Measurements from ENCODE around the gene CD300E.
"Not testable (repeated sequence)": the region's sequence is repeated elsewhere in the genome, so short reads cannot be mapped to it uniquely, and the experiment has no call there.

CD300E gene

GRCh38 chr17:74623693-74624093 lies at the start of gene CD300E:
TSS of gene CD300E (minus strand) at chr17:74623738. CDS start at chr17:74623621, 117 bp downstream.
- no peak for DNase-seq (ENCODE audit: low read depth)

DNA sequence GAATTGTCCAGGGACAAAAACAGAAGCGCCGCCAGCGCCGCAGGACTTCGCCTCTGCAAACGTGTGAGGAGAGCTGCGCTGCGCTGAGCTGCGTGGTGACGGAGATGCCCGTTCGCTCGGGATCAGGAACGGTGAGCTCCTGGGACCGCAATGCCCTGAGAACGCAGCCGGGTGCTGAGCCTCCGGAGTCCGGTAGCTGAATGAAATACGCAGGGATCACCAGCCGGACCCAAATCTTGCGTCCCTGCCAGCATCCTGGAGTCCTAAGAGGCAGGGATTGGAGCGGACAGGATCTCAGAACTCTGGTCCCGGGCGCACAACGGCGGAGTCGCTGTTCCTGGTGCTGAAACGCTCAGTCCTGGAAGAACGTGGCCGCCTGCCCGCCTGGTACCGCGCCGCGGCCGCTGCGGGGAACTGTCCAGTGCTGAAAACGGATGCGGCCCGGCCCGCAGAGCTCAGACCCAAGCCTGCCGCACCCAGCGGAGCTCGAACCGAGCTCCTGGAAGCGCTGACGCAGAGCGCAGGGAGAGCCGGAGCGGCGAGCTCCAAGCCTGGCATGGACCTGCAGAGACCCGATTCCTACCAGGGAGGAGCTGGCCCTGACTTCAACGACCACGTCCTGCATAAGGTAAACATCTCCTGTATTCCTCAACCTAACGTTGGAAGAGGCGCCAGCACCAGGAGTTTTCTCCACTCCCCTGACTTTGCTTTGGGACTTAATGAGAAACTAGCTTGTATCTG lies 47.7 kb upstream of the CD300E start:
- peak; percentile 46 for DNase-seq (ENCODE audit: low read depth)

DNA sequence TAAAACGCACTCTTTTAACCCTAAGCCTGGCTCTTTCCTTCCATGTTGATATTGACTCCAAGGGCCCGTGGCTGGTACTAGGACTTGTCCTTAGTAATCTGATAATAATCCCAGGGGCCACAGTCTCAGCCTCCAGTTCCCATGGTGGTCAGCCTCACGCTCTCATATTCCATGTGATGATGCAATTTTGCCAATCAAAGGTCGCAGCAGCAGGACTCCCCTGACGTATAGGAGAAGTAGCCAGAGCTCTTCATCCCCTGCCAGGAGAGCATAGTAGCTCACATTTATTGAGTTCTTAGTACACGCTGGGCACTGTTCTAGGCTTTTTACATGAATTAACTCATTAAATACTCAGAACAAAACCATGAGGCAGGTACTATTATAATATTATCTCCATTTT lies 46.8 kb upstream of the CD300E start:
- no peak for DNase-seq (ENCODE audit: low read depth)

DNA sequence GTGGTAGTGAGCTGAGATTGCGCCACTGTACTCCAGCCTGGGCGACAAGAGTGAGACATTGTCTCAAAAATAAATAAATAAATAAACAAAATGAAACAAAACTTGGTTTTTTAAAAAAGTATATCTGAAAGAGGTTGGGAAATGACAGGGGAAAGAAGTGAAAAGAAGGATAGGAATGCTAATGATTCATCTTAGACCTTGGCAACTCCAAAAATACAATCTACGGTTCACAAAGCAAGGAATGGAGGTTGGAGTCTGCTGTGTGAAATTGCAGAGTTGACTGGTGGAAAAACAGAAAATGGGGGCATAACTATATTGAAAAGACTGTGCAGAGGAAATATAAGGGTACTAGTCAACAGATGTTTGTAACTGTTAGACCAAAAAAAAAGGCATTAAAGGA lies 40.0 kb upstream of the CD300E start:
- no peak for DNase-seq (ENCODE audit: low read depth)

DNA sequence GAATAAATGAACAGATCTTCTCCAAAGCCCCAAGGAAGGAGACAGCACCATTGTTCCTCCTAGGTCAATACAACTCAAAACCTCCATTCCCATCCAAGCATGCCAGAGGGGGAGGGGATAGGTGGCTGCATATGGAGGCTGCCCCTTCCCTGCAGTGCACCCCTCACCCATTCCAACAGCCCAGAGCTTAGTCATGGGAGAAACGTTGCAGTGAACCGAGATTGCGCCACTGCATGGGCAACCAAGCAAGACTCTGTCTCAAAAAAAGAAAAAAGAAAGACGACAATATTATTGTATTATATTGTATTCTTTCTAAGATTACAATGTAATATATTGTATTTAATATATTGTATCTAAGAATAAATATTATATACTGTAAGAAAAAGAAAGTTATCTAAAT lies 36.4 kb upstream of the CD300E start:
- DNase-seq (ENCODE audit: low read depth), result no peak

GRCh38 chr17:74658620-74659019 lies 35.1 kb upstream of the CD300E start:
- DNase-seq (ENCODE audit: low read depth), result no peak

GRCh38 chr17:74654742-74655141 lies 31.2 kb upstream of the CD300E start:
- DNase-seq (ENCODE audit: low read depth), result no peak

DNA sequence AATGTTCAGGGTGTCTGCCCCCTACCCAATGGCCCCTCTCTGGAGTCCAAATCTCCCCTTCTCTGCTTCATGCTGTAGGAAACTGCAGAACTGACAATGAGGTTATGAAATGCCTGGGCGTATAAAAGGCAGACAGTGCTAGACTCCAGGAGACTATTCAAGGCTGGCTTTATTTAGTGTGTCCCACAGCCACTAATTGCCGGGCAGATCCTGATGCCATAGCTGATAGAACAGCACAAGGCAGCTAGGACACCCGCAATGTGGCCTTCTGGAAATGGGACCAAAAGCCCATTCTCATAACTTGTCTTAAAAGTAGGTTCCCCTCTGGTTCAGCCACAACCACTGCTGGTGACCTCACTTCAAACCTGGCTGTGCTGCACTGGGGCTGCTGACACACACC lies 28.5 kb upstream of the CD300E start:
- DNase-seq (ENCODE audit: low read depth), result no peak

GRCh38 chr17:74649909-74650308 lies 26.4 kb upstream of the CD300E start:
- DNase-seq (ENCODE audit: low read depth), result no peak

- DNase-seq (ENCODE audit: low read depth), result no peak
These were observed 24.5 kb upstream of the CD300E start for GRCh38 chr17:74647871-74648672.

- no peak for DNase-seq (ENCODE audit: low read depth)
These were observed 22.7 kb upstream of the CD300E start for GRCh38 chr17:74646231-74646630.

DNA sequence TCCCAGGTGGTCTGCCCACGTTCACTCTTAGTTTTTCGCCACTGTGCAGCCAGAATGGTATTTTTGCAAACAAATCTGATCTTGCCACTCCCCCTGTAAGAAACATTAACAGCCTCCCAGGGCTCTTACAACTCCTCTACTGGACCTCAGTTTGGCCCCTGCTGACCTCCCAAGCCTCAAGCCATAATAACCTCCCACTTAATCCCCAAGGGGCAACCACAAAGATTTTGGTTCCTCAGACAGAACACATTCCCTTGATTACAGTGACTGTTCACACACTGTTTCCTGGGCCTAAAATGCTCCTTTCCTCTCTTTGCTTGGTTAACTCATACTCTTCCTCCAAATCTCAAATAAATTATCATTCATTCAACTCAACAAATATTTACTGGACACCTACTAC lies 21.5 kb upstream of the CD300E start:
- no peak for DNase-seq (ENCODE audit: low read depth)

DNA sequence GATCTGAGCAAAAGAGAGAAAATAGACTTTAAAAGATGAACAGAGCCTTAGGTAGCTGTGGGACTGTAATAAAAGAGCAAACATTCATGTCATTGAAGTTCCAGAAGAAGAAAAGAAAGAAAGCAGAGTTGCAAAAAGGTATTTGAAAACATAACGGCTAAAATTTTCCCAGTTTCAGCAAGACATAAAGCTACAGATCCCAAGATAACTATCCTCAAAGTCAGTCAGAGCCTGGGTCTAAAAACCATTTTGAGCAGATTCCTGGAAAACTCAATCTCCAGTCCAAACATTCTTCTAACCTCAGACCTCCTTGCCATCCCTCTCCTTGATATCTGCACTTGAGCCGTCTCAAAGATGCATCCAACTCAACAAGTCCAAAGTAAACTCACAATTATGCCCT lies 20.9 kb upstream of the CD300E start:
- DNase-seq (ENCODE audit: low read depth), result no peak

GRCh38 chr17:74643826-74644225 lies 20.3 kb upstream of the CD300E start:
- DNase-seq (ENCODE audit: low read depth), result no peak

GRCh38 chr17:74642995-74643394 lies 19.5 kb upstream of the CD300E start:
- DNase-seq (ENCODE audit: low read depth), result no peak

DNA sequence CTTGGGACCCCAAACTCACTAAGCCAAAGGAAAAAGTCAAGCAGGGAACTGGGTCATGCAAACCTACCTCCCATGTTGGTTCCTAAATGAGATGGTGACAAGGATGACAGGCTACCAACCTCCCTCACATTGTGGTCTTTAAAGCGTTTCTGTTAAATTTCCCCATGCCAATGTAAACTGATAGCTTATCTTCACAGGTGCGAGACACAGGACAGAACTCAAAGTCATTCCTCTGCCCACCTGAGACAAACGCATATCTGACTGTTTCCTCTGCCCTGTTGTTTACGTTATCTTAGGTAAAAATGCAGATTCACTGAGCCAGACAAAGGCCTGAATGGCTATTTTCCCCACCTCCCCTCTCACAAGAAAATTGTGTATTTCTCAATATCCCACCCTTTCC lies 19.0 kb upstream of the CD300E start:
- DNase-seq (ENCODE audit: low read depth), result no peak

GRCh38 chr17:74641958-74642298 lies 18.4 kb upstream of the CD300E start:
- DNase-seq (ENCODE audit: low read depth), result no peak

DNA sequence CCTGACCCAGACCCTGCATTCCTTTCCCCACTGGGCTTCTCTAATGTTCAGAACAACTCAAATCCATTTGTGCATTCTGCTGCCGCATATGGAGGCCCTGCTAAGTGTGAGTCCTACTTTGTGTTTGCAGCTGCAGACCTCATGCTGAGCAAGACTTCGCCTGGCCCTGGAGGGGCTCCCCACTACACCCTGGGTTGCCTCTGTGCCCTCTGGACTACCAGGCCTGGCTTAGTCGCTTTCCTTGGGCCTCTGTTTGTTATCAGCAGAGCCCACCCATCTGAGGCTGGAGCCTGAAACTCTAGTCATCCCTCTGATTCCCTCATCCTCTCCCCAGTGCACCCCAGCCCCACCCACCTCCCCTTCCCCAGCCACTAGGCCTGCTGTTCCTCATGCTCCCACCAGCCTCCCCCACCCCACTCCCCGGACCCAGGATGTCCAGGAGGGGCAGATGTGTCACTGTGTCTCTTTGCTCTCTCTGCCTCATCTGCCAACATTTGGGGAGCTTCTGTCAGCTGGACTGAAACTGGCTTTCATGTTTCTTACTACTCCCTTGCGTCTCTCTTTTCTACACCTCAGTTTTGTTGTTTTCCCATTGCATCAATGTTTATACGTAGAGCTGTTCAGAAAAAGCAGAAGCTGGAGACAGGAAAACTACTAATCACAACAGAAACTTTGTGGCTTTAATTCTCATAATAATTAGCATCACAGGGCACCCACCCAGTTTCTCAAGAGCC lies 17.9 kb upstream of the CD300E start:
- DNase-seq (ENCODE audit: low read depth), result no peak

DNA sequence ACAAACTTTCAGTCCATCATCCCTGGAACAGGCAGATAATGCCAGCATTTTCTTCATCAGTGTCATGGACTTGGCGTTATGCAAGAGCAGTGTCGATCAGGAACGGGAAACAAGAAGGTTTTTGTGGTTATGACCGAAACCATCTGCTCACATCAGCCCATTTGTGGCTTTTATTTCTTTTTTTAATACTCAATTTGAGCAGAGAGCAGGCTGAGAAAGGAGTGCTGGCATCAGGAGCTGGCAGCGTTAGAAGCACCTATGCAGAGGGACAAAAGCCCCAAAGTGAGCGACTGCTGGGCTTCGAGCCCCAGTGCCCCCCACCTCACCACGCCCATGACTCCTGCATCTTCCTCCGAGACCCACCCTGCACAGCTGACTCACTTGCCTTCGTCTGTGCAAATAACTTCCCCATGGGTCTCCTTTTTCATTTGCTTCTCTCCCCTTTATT lies 16.2 kb upstream of the CD300E start:
- DNase-seq (ENCODE audit: low read depth), result no peak

DNA sequence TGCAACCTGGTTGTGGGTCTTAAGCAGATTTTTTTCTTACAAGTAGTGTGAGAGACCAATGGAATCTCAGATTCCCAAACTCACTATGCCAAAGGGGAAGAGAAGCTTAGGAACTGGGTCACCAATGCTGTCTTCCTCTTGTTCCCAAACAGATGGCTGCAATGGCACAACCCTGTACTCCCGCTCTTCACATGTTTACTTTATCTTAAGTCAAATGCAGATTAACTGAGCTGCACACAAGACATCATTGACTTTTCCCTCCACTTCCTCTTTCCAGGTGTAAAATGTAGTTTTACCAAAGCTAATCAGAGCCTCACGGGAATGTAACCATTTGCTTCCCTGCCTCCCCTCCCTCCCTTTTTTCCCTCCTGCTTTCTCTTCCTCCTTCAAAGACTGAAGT lies 14.4 kb upstream of the CD300E start:
- no peak for DNase-seq (ENCODE audit: low read depth)

GRCh38 chr17:74637265-74637664 lies 13.7 kb upstream of the CD300E start:
- DNase-seq (ENCODE audit: low read depth), result no peak

DNA sequence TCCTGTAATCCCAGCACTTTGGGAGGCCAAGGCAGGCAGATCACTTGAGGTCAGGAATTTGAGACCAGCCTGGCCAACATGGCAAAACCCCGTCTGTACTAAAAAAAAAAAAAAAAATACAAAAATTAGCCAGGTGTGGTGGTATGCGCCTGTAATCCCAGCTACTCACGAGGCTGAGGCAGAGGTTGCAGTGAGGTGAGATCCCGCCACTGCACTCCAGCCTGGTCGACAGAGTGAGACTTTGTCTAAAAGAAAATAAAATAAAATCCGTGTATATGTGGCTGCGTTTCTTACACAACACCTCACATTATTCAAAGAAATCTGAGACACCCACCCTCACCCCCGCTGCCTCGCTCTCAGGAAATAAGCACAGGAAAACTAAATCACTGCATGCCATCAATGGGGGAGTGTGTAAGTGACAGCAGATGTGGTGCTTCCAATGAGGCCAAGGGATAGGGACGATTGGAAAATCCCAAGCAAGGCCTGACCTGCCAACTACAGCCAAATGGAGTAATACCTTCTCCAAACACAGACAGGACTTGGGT lies 13.1 kb upstream of the CD300E start:
- DNase-seq (ENCODE audit: low read depth), result not testable (repeated sequence)

DNA sequence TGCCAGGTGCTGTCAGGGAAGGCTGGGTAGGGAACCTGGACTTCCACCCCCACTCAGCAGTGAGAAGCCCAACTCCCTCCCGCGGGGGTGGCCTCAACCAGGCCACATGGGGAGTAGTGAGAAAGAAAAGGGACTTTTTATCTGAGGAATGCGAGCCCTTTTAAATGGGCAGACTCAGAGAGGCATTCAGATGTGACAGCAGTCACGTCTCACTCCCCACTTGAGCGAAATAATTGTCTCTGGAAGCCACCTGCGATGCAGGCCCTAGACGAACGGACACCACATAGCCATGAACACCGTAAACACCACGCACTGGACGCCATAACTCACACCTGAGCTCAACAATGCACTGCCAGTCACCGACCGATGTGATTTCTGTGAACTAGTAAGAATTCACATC lies 11.9 kb upstream of the CD300E start:
- no peak for DNase-seq (ENCODE audit: low read depth)
